ENCODE measurements around the gene CYB5RL.

The CYB5RL gene

DNA sequence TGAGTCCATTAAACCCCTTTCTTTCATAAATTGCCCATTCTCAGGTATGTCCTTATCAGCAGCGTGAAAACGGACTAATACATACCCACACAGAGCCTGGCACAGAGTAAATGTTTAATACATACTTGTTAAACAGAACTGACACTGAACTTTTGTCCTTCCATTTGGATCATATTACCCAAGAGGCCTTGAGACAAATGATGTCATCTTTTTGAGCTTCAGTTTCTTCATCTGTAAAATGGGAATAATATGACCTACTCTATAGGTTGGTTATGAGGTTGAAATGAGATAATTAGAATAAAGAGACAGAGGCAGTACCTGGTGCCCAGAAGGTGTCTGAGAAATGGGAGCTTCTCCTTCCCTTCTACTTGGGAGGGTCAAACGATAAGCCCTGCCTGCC is 13.8 kb downstream of the CYB5RL start:
- no peak for TF ChIP-seq EZH2phosphoT487 (conservative IDR thresholded peaks at IDR 0.05; ENCODE audit: low read length)
- TF ChIP-seq, protein P1, sequence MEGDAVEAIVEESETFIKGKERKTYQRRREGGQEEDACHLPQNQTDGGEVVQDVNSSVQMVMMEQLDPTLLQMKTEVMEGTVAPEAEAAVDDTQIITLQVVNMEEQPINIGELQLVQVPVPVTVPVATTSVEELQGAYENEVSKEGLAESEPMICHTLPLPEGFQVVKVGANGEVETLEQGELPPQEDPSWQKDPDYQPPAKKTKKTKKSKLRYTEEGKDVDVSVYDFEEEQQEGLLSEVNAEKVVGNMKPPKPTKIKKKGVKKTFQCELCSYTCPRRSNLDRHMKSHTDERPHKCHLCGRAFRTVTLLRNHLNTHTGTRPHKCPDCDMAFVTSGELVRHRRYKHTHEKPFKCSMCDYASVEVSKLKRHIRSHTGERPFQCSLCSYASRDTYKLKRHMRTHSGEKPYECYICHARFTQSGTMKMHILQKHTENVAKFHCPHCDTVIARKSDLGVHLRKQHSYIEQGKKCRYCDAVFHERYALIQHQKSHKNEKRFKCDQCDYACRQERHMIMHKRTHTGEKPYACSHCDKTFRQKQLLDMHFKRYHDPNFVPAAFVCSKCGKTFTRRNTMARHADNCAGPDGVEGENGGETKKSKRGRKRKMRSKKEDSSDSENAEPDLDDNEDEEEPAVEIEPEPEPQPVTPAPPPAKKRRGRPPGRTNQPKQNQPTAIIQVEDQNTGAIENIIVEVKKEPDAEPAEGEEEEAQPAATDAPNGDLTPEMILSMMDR (IDR thresholded peaks at IDR 0.05; ENCODE audit: insufficient read depth, low read length, poor library complexity, severe bottlenecking): no peak
- no peaks in the 10 kb centered on the region for H3F3A ChIP-seq (ENCODE audit: insufficient read depth)
- no peak overlapping the region for H3K4me3 ChIP-seq (ENCODE audit: insufficient read depth, low read length, poor library complexity, severe bottlenecking)
- H3K4me2 ChIP-seq (ENCODE audit: low read depth, low read length, poor library complexity, severe bottlenecking): no peak overlapping the region
- no peaks in the 10 kb centered on the region for H3K27me3 ChIP-seq (ENCODE audit: low read length)
- H2AFZ ChIP-seq (ENCODE audit: low read depth, low read length, severe bottlenecking): no peak overlapping the region
- H3K9ac ChIP-seq (ENCODE audit: low read length): no peak overlapping the region
- no peak overlapping the region for H3K27ac ChIP-seq (ENCODE audit: low read depth, low read length)
- H3K9me2 ChIP-seq (replicated peaks; ENCODE audit: insufficient read depth, low read length): no peaks in the 10 kb centered on the region
- no peaks in the 10 kb centered on the region for H3K9me3 ChIP-seq (ENCODE audit: insufficient read depth, low read length)
- no peaks in the 10 kb centered on the region for H4K20me1 ChIP-seq (ENCODE audit: low read depth, low read length)
- H3K36me3 ChIP-seq (ENCODE audit: low read length): no peaks in the 10 kb centered on the region
- H3K79me2 ChIP-seq (ENCODE audit: insufficient read depth, low read length): no peaks in the 10 kb centered on the region

DNA sequence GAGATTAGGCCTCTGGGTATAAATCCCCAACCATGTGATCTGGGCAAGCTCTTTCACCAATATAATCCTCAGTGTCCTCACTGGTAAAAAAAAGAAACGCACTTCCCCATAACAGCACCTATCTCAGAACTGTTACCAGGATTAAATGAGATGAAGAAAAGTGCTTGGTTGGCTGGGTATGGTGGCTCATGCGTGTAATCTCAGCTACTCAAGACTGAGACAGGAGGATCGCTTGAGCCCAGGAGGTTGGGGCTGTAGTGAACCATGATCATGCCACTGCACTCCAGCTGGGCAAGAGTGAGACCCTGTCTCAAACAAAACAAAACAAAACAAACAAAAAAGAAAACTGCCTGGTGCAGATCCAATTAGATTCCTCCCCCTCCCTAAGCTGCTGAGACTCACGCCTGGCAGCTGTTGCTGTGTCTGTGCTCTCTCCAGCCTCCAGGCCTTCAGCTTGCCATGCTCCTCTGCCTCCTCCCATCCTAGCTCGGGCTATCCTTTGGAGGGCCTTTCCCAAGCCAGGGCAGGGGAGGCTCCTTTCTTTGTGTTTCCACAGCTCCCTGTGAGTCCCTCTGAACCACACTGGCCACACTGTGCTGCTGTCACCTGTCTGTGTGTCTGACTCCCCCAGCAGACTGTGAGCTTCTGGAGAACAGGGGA is 19.0 kb downstream of the CYB5RL start:
- Histone ChIP-seq H3K9me3 (ENCODE audit: insufficient read depth, low read length) (no peaks in the 10 kb centered on the region), H3K27me3 (ENCODE audit: low read length) (no peaks in the 10 kb centered on the region), H3K9me2 (replicated peaks; ENCODE audit: insufficient read depth, low read length) (no peaks in the 10 kb centered on the region), H3F3A (ENCODE audit: insufficient read depth) (no peaks in the 10 kb centered on the region), H3K27ac (ENCODE audit: low read depth, low read length) (no peak overlapping the region), H3K79me2 (ENCODE audit: insufficient read depth, low read length) (no peaks in the 10 kb centered on the region), H3K4me3 (ENCODE audit: insufficient read depth, low read length, poor library complexity, severe bottlenecking) (no peak overlapping the region), H3K4me2 (ENCODE audit: low read depth, low read length, poor library complexity, severe bottlenecking) (no peak overlapping the region), H4K20me1 (ENCODE audit: low read depth, low read length) (no peaks in the 10 kb centered on the region), H2AFZ (ENCODE audit: low read depth, low read length, severe bottlenecking) (no peak overlapping the region), H3K36me3 (ENCODE audit: low read length) (no peaks in the 10 kb centered on the region), H3K9ac (ENCODE audit: low read length) (no peak overlapping the region)
- no peak for TF ChIP-seq EZH2phosphoT487 (conservative IDR thresholded peaks at IDR 0.05; ENCODE audit: low read length)
- TF ChIP-seq, protein P1 (IDR thresholded peaks at IDR 0.05; ENCODE audit: insufficient read depth, low read length, poor library complexity, severe bottlenecking): no peak

GRCh38 chr1:54178296-54179070 is 21.3 kb downstream of the CYB5RL start:
- Histone ChIP-seq H3K9me3 (ENCODE audit: insufficient read depth, low read length) (no peaks in the 10 kb centered on the region), H3K27ac (ENCODE audit: low read depth, low read length) (no peak overlapping the region), H3K4me2 (ENCODE audit: low read depth, low read length, poor library complexity, severe bottlenecking) (no peak overlapping the region), H4K20me1 (ENCODE audit: low read depth, low read length) (no peaks in the 10 kb centered on the region), H3K9ac (ENCODE audit: low read length) (no peak overlapping the region), H3K4me3 (ENCODE audit: insufficient read depth, low read length, poor library complexity, severe bottlenecking) (no peak overlapping the region), H3K36me3 (ENCODE audit: low read length) (no peaks in the 10 kb centered on the region), H3K79me2 (ENCODE audit: insufficient read depth, low read length) (no peaks in the 10 kb centered on the region), H3K27me3 (ENCODE audit: low read length) (no peaks in the 10 kb centered on the region), H2AFZ (ENCODE audit: low read depth, low read length, severe bottlenecking) (no peak overlapping the region), H3F3A (ENCODE audit: insufficient read depth) (no peaks in the 10 kb centered on the region), H3K9me2 (replicated peaks; ENCODE audit: insufficient read depth, low read length) (no peaks in the 10 kb centered on the region)
- TF ChIP-seq, protein P1 (IDR thresholded peaks at IDR 0.05; ENCODE audit: insufficient read depth, low read length, poor library complexity, severe bottlenecking): no peak
- no peak for TF ChIP-seq EZH2phosphoT487 (conservative IDR thresholded peaks at IDR 0.05; ENCODE audit: low read length)

All from SU-DHL-6 (cell line).